Measurements from ENCODE around the gene TNIP3.
"Not testable (repeated sequence)": the region's sequence is repeated elsewhere in the genome, so short reads cannot be mapped to it uniquely, and the experiment has no call there.

TNIP3 gene

GRCh38 chr4:121181493-121181892 lies 17.4 kb upstream of the TNIP3 start:
- TF ChIP-seq EZH2phosphoT487 (IDR thresholded peaks at IDR 0.05; ENCODE audit: low read depth) (no peak), CTCF (IDR thresholded peaks at IDR 0.05; ENCODE audit: low read depth, low read length) (no peak)
- Histone ChIP-seq H3K79me2 (ENCODE audit: low read length) (no peaks in the 10 kb centered on the region), H3K27ac (ENCODE audit: low read length) (no peak overlapping the region), H3K27me3 (ENCODE audit: low read depth, low read length) (no peaks in the 10 kb centered on the region), H3K36me3 (replicated peaks; ENCODE audit: low read depth, low read length) (no peaks in the 10 kb centered on the region), H4K20me1 (ENCODE audit: insufficient read depth, low read length) (no peaks in the 10 kb centered on the region), H3K9ac (ENCODE audit: low read length) (no peak overlapping the region), H3K4me2 (ENCODE audit: low read length) (no peak overlapping the region), H3K9me3 (ENCODE audit: insufficient read depth, low read length) (no peaks in the 10 kb centered on the region), H2AFZ (ENCODE audit: low read depth, low read length) (no peak overlapping the region), H3K4me1 (ENCODE audit: low read length) (peaks cover 13% of the 10 kb centered on the region), H3K4me3 (ENCODE audit: low read length) (no peak overlapping the region)

- H3K36me3 ChIP-seq (replicated peaks; ENCODE audit: low read depth, low read length): no peaks in the 10 kb centered on the region
- H3K4me2 ChIP-seq (ENCODE audit: low read length): no peak overlapping the region
- H2AFZ ChIP-seq (ENCODE audit: low read depth, low read length): no peak overlapping the region
- peaks cover 13% of the 10 kb centered on the region for H3K4me1 ChIP-seq (ENCODE audit: low read length)
- H3K27ac ChIP-seq (ENCODE audit: low read length): no peak overlapping the region
- no peaks in the 10 kb centered on the region for H3K27me3 ChIP-seq (ENCODE audit: low read depth, low read length)
- no peak overlapping the region for H3K9ac ChIP-seq (ENCODE audit: low read length)
- no peaks in the 10 kb centered on the region for H3K79me2 ChIP-seq (ENCODE audit: low read length)
- H4K20me1 ChIP-seq (ENCODE audit: insufficient read depth, low read length): no peaks in the 10 kb centered on the region
- H3K4me3 ChIP-seq (ENCODE audit: low read length): no peak overlapping the region
- no peaks in the 10 kb centered on the region for H3K9me3 ChIP-seq (ENCODE audit: insufficient read depth, low read length)
- no peak for TF ChIP-seq CTCF (IDR thresholded peaks at IDR 0.05; ENCODE audit: low read depth, low read length)
- TF ChIP-seq EZH2phosphoT487 (IDR thresholded peaks at IDR 0.05; ENCODE audit: low read depth): no peak
Measured at GRCh38 chr4:121180558-121180957, 16.4 kb upstream of the TNIP3 start.

- no peak overlapping the region for H3K27ac ChIP-seq (ENCODE audit: low read length)
- peaks cover 8% of the 10 kb centered on the region for H3K4me1 ChIP-seq (ENCODE audit: low read length)
- no peak overlapping the region for H3K9ac ChIP-seq (ENCODE audit: low read length)
- H3K9me3 ChIP-seq (ENCODE audit: insufficient read depth, low read length): no peaks in the 10 kb centered on the region
- no peaks in the 10 kb centered on the region for H4K20me1 ChIP-seq (ENCODE audit: insufficient read depth, low read length)
- H3K36me3 ChIP-seq (replicated peaks; ENCODE audit: low read depth, low read length): no peaks in the 10 kb centered on the region
- H3K4me3 ChIP-seq (ENCODE audit: low read length): no peak overlapping the region
- no peak overlapping the region for H3K4me2 ChIP-seq (ENCODE audit: low read length)
- H3K79me2 ChIP-seq (ENCODE audit: low read length): no peaks in the 10 kb centered on the region
- H3K27me3 ChIP-seq (ENCODE audit: low read depth, low read length): no peaks in the 10 kb centered on the region
- H2AFZ ChIP-seq (ENCODE audit: low read depth, low read length): no peak overlapping the region
- no peak for TF ChIP-seq CTCF (IDR thresholded peaks at IDR 0.05; ENCODE audit: low read depth, low read length)
- TF ChIP-seq EZH2phosphoT487 (IDR thresholded peaks at IDR 0.05; ENCODE audit: low read depth): no peak
Measured at GRCh38 chr4:121177246-121178137, 13.4 kb upstream of the TNIP3 start.

- TF ChIP-seq CTCF (IDR thresholded peaks at IDR 0.05; ENCODE audit: low read depth, low read length) (no peak), EZH2phosphoT487 (IDR thresholded peaks at IDR 0.05; ENCODE audit: low read depth) (no peak)
- H3K9ac ChIP-seq (ENCODE audit: low read length): no peak overlapping the region
- H3K9me3 ChIP-seq (ENCODE audit: insufficient read depth, low read length): no peaks in the 10 kb centered on the region
- H4K20me1 ChIP-seq (ENCODE audit: insufficient read depth, low read length): no peaks in the 10 kb centered on the region
- H3K4me3 ChIP-seq (ENCODE audit: low read length): no peak overlapping the region
- no peak overlapping the region for H3K27ac ChIP-seq (ENCODE audit: low read length)
- H3K36me3 ChIP-seq (replicated peaks; ENCODE audit: low read depth, low read length): no peaks in the 10 kb centered on the region
- H3K27me3 ChIP-seq (ENCODE audit: low read depth, low read length): no peaks in the 10 kb centered on the region
- H3K79me2 ChIP-seq (ENCODE audit: low read length): no peaks in the 10 kb centered on the region
- H3K4me1 ChIP-seq (ENCODE audit: low read length): peaks cover 4% of the 10 kb centered on the region; the same call in 1 of the 2 replicates
- H3K4me2 ChIP-seq (ENCODE audit: low read length): no peak overlapping the region
- no peak overlapping the region for H2AFZ ChIP-seq (ENCODE audit: low read depth, low read length)
Measured at GRCh38 chr4:121176082-121176934, 12.2 kb upstream of the TNIP3 start.

GRCh38 chr4:121171477-121171876 lies 7.4 kb upstream of the TNIP3 start:
- H2AFZ ChIP-seq (ENCODE audit: low read depth, low read length); H3K4me3 ChIP-seq (ENCODE audit: low read length); H3K36me3 ChIP-seq (replicated peaks; ENCODE audit: low read depth, low read length); H3K4me1 ChIP-seq (ENCODE audit: low read length); H3K27me3 ChIP-seq (ENCODE audit: low read depth, low read length); H3K4me2 ChIP-seq (ENCODE audit: low read length); H3K9me3 ChIP-seq (ENCODE audit: insufficient read depth, low read length); H3K79me2 ChIP-seq (ENCODE audit: low read length); H3K9ac ChIP-seq (ENCODE audit: low read length); H4K20me1 ChIP-seq (ENCODE audit: insufficient read depth, low read length); H3K27ac ChIP-seq (ENCODE audit: low read length): not testable (repeated sequence)

Measured in OCI-LY3 (cell line).